Progenitor cell of endocrine pancreas (in vitro differentiated cells): ENCODE results near the gene NOTCH1. TPM values are rescaled to one million over a fixed set of nuclear protein-coding genes. Genes with fewer than 3 reads are reported as not detected.
A peak's percentile ranks its signal among the peaks of the same experiment; 100 is the strongest.

Experiments
- DNase-seq: peaks from one replicate; pipeline ENCODE4 v3.0.0; 2021; ENCODE audit warnings: low spot score; ENCODE audit not compliant: unreplicated experiment
- H3K27ac Mint-ChIP-seq: 2 replicates; pipeline ENCODE4 v1.8.0; 2021; ENCODE audit warnings: mild to moderate bottlenecking, moderate library complexity, mixed read lengths
- H3K27me3 Mint-ChIP-seq: 2 replicates; pipeline ENCODE4 v1.8.0; 2021; ENCODE audit warnings: mixed read lengths
- H3K36me3 Mint-ChIP-seq: 2 replicates; pipeline ENCODE4 v1.8.0; 2022; ENCODE audit warnings: mixed read lengths; ENCODE audit not compliant: insufficient read depth
- H3K4me1 Mint-ChIP-seq: 2 replicates; pipeline ENCODE4 v1.8.0; 2021; ENCODE audit warnings: low read depth, mixed read lengths
- H3K4me3 Mint-ChIP-seq: 2 replicates; pipeline ENCODE4 v1.8.0; 2021; ENCODE audit warnings: low read depth, mild to moderate bottlenecking, moderate library complexity, mixed read lengths
- H3K9me3 Mint-ChIP-seq: 2 replicates; pipeline ENCODE4 v1.8.0; 2021; ENCODE audit warnings: low read depth, mixed read lengths
- CTCF ChIP-seq: fragments of 200-600 bp; sonication (generic); IDR thresholded peaks from one replicate; pipeline ENCODE4 v1.5.0; 2021; ENCODE audit warnings: antibody characterized with exemption, mild to moderate bottlenecking; ENCODE audit not compliant: unreplicated experiment
- total RNA-seq: library from RNA; stranded (reverse); gene quantifications from 2 replicates; pipeline ENCODE4 v1.2.1, GENCODE V29; 2021

The NOTCH1 gene
- total RNA-seq, 1 donor from 2014 or later = 130 TPM

GRCh38 chr9:136567651-136568287 is 21.9 kb upstream of the NOTCH1 start:
- DNase-seq = no peak
- no peaks in the 10 kb centered on the region for H3K9me3 Mint-ChIP-seq
- H3K27ac Mint-ChIP-seq = peak overlapping the region; percentile 33
- no peak for TF ChIP-seq CTCF
- H3K36me3 Mint-ChIP-seq = no peaks in the 10 kb centered on the region
- peaks cover 22% of the 10 kb centered on the region for H3K4me1 Mint-ChIP-seq
- H3K4me3 Mint-ChIP-seq = no peak overlapping the region
- peaks cover 14% of the 10 kb centered on the region for H3K27me3 Mint-ChIP-seq

- Mint-ChIP-seq H3K27me3 (peaks cover 14% of the 10 kb centered on the region), H3K4me1 (peaks cover 15% of the 10 kb centered on the region), H3K4me3 (no peak overlapping the region), H3K36me3 (no peaks in the 10 kb centered on the region), H3K27ac (no peak overlapping the region), H3K9me3 (no peaks in the 10 kb centered on the region)
- no peak for DNase-seq
- TF ChIP-seq CTCF = no peak
These were observed 21.1 kb upstream of the NOTCH1 start for GRCh38 chr9:136566901-136567300.

- Mint-ChIP-seq H3K9me3 (no peaks in the 10 kb centered on the region), H3K4me3 (no peak overlapping the region), H3K36me3 (no peaks in the 10 kb centered on the region), H3K4me1 (peaks cover 13% of the 10 kb centered on the region), H3K27ac (no peak overlapping the region), H3K27me3 (peaks cover 14% of the 10 kb centered on the region)
- DNase-seq = no peak
- no peak for TF ChIP-seq CTCF
These were observed 20.7 kb upstream of the NOTCH1 start for GRCh38 chr9:136566553-136566895.

GRCh38 chr9:136565715-136566552 is 20.1 kb upstream of the NOTCH1 start:
- H3K36me3 Mint-ChIP-seq = no peaks in the 10 kb centered on the region
- no peak for TF ChIP-seq CTCF
- no peak overlapping the region for H3K27ac Mint-ChIP-seq
- H3K9me3 Mint-ChIP-seq = no peaks in the 10 kb centered on the region
- H3K27me3 Mint-ChIP-seq = peaks cover 11% of the 10 kb centered on the region
- H3K4me3 Mint-ChIP-seq = no peak overlapping the region
- H3K4me1 Mint-ChIP-seq = peaks cover 10% of the 10 kb centered on the region
- no peak for DNase-seq

GRCh38 chr9:136565086-136565714 is 19.4 kb upstream of the NOTCH1 start:
- Mint-ChIP-seq H3K9me3 (peaks cover 4% of the 10 kb centered on the region), H3K4me3 (no peak overlapping the region), H3K36me3 (no peaks in the 10 kb centered on the region), H3K4me1 (peaks cover 10% of the 10 kb centered on the region), H3K27me3 (peaks cover 11% of the 10 kb centered on the region), H3K27ac (no peak overlapping the region)
- DNase-seq = no peak
- no peak for TF ChIP-seq CTCF
